Measurements from ENCODE around the gene RAPGEF4. TPM values are rescaled to one million over a fixed set of nuclear protein-coding genes. Genes with fewer than 3 reads are reported as not detected.

Gene RAPGEF4
- total and polyA plus RNA-seq, 2 of the 13 experiments (the other 11 are each of a cell fraction or from before 2014, with no cell fraction given): 0.78 to 0.91 TPM

DNA sequence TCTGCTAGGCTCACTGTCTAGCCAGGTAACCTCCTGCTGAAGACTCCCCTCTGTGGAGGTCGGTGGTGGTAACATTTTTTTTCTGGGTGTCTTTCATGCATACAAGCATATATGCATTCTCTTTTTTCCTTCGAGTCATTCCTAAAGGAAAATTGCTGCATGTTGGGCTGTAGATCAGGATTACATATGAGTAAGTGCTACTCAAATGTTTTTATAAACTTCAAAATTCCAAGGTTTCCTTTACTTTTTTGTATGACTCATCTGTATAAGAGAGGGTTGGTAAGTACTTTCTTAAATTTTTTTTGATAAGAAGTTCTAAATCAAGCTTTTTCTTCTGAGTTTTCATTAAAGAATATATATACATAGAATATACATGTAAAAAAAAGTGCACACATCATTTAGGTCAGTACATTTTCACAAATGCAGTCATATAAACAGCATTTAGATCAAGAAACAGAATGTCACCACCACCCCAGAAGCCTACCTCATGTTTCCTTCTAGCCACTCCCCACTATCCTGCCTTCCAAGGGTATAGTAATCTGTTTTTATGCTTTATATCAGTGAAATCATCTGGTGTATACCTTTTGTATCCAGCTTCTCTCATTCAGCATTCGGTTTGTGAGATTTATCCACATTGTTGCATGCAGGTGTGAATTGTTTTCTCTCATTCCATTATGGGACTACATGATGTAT is 212.0 kb downstream of the RAPGEF4 start:
- in situ Hi-C loops (cut with HindIII; ENCODE audit: extremely low pct_ligation_motif_present, low pct_unique_long_range_greater_than_20kb): no loop called here
- no peak for TF ChIP-seq SALL1 (CRISPR knock-in tag; IDR thresholded peaks at IDR 0.05)
- TF ChIP-seq, protein P1, sequence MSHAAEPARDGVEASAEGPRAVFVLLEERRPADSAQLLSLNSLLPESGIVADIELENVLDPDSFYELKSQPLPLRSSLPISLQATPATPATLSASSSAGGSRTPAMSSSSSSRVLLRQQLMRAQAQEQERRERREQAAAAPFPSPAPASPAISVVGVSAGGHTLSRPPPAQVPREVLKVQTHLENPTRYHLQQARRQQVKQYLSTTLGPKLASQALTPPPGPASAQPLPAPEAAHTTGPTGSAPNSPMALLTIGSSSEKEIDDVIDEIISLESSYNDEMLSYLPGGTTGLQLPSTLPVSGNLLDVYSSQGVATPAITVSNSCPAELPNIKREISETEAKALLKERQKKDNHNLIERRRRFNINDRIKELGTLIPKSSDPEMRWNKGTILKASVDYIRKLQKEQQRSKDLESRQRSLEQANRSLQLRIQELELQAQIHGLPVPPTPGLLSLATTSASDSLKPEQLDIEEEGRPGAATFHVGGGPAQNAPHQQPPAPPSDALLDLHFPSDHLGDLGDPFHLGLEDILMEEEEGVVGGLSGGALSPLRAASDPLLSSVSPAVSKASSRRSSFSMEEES (CRISPR knock-in tag; IDR thresholded peaks at IDR 0.05): no peak
- no peak for TF ChIP-seq MED8 (CRISPR knock-in tag; IDR thresholded peaks at IDR 0.05; ENCODE audit: insufficient replicate concordance)
- TF ChIP-seq ZFP1 (CRISPR knock-in tag; IDR thresholded peaks at IDR 0.05): no peak
- TF ChIP-seq TAF1 (CRISPR knock-in tag; IDR thresholded peaks at IDR 0.05): no peak
- no peak for TF ChIP-seq TBP (CRISPR knock-in tag; IDR thresholded peaks at IDR 0.05)
- no peak for TF ChIP-seq CREB1 (IDR thresholded peaks at IDR 0.05)
- no peak for TF ChIP-seq CREB1 (CRISPR knock-in tag; IDR thresholded peaks at IDR 0.05)
- TF ChIP-seq, protein P2, sequence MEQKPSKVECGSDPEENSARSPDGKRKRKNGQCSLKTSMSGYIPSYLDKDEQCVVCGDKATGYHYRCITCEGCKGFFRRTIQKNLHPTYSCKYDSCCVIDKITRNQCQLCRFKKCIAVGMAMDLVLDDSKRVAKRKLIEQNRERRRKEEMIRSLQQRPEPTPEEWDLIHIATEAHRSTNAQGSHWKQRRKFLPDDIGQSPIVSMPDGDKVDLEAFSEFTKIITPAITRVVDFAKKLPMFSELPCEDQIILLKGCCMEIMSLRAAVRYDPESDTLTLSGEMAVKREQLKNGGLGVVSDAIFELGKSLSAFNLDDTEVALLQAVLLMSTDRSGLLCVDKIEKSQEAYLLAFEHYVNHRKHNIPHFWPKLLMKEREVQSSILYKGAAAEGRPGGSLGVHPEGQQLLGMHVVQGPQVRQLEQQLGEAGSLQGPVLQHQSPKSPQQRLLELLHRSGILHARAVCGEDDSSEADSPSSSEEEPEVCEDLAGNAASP (CRISPR knock-in tag; IDR thresholded peaks at IDR 0.05; ENCODE audit: borderline replicate concordance): no peak
- no peak for TF ChIP-seq ZNF562 (CRISPR knock-in tag; IDR thresholded peaks at IDR 0.05; ENCODE audit: borderline replicate concordance)
- no peak for TF ChIP-seq FOSL2 (CRISPR knock-in tag; IDR thresholded peaks at IDR 0.05)
- TF ChIP-seq ZNF101 (CRISPR knock-in tag; IDR thresholded peaks at IDR 0.05; ENCODE audit: borderline replicate concordance, low read depth): no peak
- no peak for TF ChIP-seq BRCA1 (CRISPR knock-in tag; IDR thresholded peaks at IDR 0.05)
- no peak for TF ChIP-seq ZNF839 (CRISPR knock-in tag; IDR thresholded peaks at IDR 0.05; ENCODE audit: borderline replicate concordance)
- TF ChIP-seq POLR2AphosphoS5 (IDR thresholded peaks at IDR 0.05; ENCODE audit: low read depth, low read length): no peak
- no peak for TF ChIP-seq NR2F6 (IDR thresholded peaks at IDR 0.05)
- TF ChIP-seq NR2F6 (CRISPR knock-in tag; IDR thresholded peaks at IDR 0.05): no peak
- no peak for TF ChIP-seq ZBTB21 (CRISPR knock-in tag; IDR thresholded peaks at IDR 0.05)
- TF ChIP-seq SP2 (CRISPR knock-in tag; IDR thresholded peaks at IDR 0.05): no peak
- FAIRE-seq (no peak), ATAC-seq (no peak), DNase-seq (ENCODE audit: low spot score) (no peak)
- intact Hi-C loops (cut with micrococcal nuclease; ENCODE audit: unreplicated experiment): no loop called here
- CTCF ChIA-PET (ENCODE audit: low intra/inter-chr PET ratio, low total read pairs): no interaction called here
- Histone ChIP-seq H3K36me3 (replicated peaks in 1 of 2; ENCODE audit: control insufficient read depth in 1 of 2, insufficient read depth in 2 of 2, low read length in 2 of 2) (no peaks in the 10 kb centered on the region), H3K27me3 (ENCODE audit: control insufficient read depth in 1 of 2, insufficient read depth in 2 of 2, low read length in 2 of 2) (no peaks in the 10 kb centered on the region; a peak in 1 of 5 replicates), H3K4me3 (replicated peaks in 1 of 3; ENCODE audit: insufficient read depth in 1 of 3, low read depth in 2 of 3, low read length in 3 of 3) (no peak overlapping the region), H3K4me1 (ENCODE audit: insufficient read depth, low read length) (0 out of 2 replicates have a peak, but pooled peaks cover 9% of the 10 kb centered on the region), H4K20me1 (ENCODE audit: insufficient read depth, low read length) (no peaks in the 10 kb centered on the region), H3K27ac (ENCODE audit: extremely low read length, insufficient read depth, low read length) (no peak overlapping the region), H3K9me3 (ENCODE audit: low read length) (no peaks in the 10 kb centered on the region), H2AFZ (ENCODE audit: low read length) (no peak overlapping the region), H3K4me2 (ENCODE audit: low read depth, low read length) (no peak overlapping the region), H3K9ac (ENCODE audit: insufficient read depth, low read depth, low read length) (no peak overlapping the region), H3K79me2 (ENCODE audit: insufficient read depth, low read length) (no peaks in the 10 kb centered on the region)
- WGBS (ENCODE audit: low lambda C conversion rate): 7% methylated on average over 3 of the region's 3 CpGs
- POLR2A ChIA-PET: no interaction called here
- BruUV-seq (replicated peaks): no TSS peak

All from HepG2 (cell line).